IMR-90 (cell line): Measurements from ENCODE around the gene CHRNA3. TPM values are rescaled to one million over a fixed set of nuclear protein-coding genes. Genes with fewer than 3 reads are reported as not detected.

Source experiments
- ATAC-seq: fragments of 200-7000 bp; cut with Tn5 transposase; 2 replicates; pipeline ENCODE4 v1.9.1; 2020; ENCODE audit warnings: low read depth, mild to moderate bottlenecking, moderate library complexity
- BruUV-seq: library from RNA; stranded (reverse); fragments of 400-500 nt; replicated peaks from 2 replicates; lab custom pipeline; 2021; lab: Mats Ljungman, UMichigan
- CTCF ChIA-PET: fragments of 300-600 bp; formaldehyde crosslinking; extraction: SDS; loops from one replicate; lab custom pipeline; 2021; ENCODE audit warnings: antibody characterized with exemption; lab: Yijun Ruan, JAX
- POLR2A ChIA-PET: fragments of 300-600 bp; sonication (Branson Sonifier 250); formaldehyde crosslinking; loops from one replicate; lab custom pipeline; 2022; ENCODE audit warnings: antibody characterized with exemption; ENCODE audit not compliant: unreplicated experiment; lab: Charles Lee
- DNase-seq: peaks from one replicate; pipeline ENCODE4 v3.0.0; 2013
- H2AFZ ChIP-seq: replicated peaks from 2 replicates; pipeline ENCODE3; 2013; ENCODE audit warnings: low read length, mild to moderate bottlenecking; ENCODE audit not compliant: poor library complexity
- H2AK5ac ChIP-seq: 2 replicates; pipeline ENCODE4 v1.6.1; 2013; ENCODE audit warnings: low read depth, low read length, inconsistent platforms
- H2AK9ac ChIP-seq: replicated peaks from 2 replicates; pipeline ENCODE3; 2013; ENCODE audit warnings: mild to moderate bottlenecking, low read depth, low read length, moderate library complexity; ENCODE audit not compliant: poor library complexity
- H2BK120ac ChIP-seq: 2 replicates; pipeline ENCODE4 v1.6.1; 2013; ENCODE audit warnings: low read depth, low read length, inconsistent platforms
- H2BK15ac ChIP-seq: 3 replicates; pipeline ENCODE4 v1.6.1; 2013; ENCODE audit warnings: low read depth, low read length, inconsistent platforms
- H2BK20ac ChIP-seq: 2 replicates; pipeline ENCODE4 v1.6.1; 2013; ENCODE audit warnings: low read depth, mild to moderate bottlenecking, inconsistent platforms, low read length, moderate library complexity
- H2BK5ac ChIP-seq: 2 replicates; pipeline ENCODE4 v1.6.1; 2013; ENCODE audit warnings: mild to moderate bottlenecking, low read depth, low read length, inconsistent platforms; ENCODE audit not compliant: poor library complexity, severe bottlenecking
- H3K14ac ChIP-seq: replicated peaks from 2 replicates; pipeline ENCODE4 v1.6.1; 2013; ENCODE audit warnings: low read depth, low read length, inconsistent platforms
- H3K18ac ChIP-seq: 2 replicates; pipeline ENCODE4 v1.6.1; 2013; ENCODE audit warnings: low read depth, low read length, control low read depth
- H3K23ac ChIP-seq: 2 replicates; pipeline ENCODE4 v1.6.1; 2013; ENCODE audit warnings: low read depth, low read length, inconsistent platforms
- H3K27ac ChIP-seq: 2 replicates; pipeline ENCODE4 v1.5.1; 2013; ENCODE audit warnings: mild to moderate bottlenecking, control low read depth, low read length; ENCODE audit not compliant: insufficient read depth
- H3K27me3 ChIP-seq: 2 replicates; pipeline ENCODE4 v1.6.1; 2013; ENCODE audit warnings: low read length; ENCODE audit not compliant: control insufficient read depth, insufficient read depth
- H3K36me3 ChIP-seq: 2 replicates; pipeline ENCODE4 v1.6.1; 2013; ENCODE audit warnings: low read length, mixed read lengths; ENCODE audit not compliant: control insufficient read depth, insufficient read depth
- H3K4ac ChIP-seq: 2 replicates; pipeline ENCODE4 v1.6.1; 2013; ENCODE audit warnings: low read depth, low read length, inconsistent platforms
- H3K4me1 ChIP-seq: 2 replicates; pipeline ENCODE4 v1.6.1; 2013; ENCODE audit warnings: low read length, mixed read lengths; ENCODE audit not compliant: control insufficient read depth, insufficient read depth
- H3K4me2 ChIP-seq: 2 replicates; pipeline ENCODE4 v1.6.1; 2013; ENCODE audit warnings: low read depth, mild to moderate bottlenecking, control low read depth, low read length, moderate library complexity
- H3K4me3 ChIP-seq: 2 replicates; pipeline ENCODE4 v1.5.1; 2013; ENCODE audit warnings: low read depth, mild to moderate bottlenecking, control low read depth, low read length, moderate library complexity; ENCODE audit not compliant: insufficient read depth
- H3K56ac ChIP-seq: 2 replicates; pipeline ENCODE4 v1.6.1; 2013; ENCODE audit warnings: low read length, inconsistent platforms; ENCODE audit not compliant: insufficient read depth; ENCODE audit errors: extremely low read depth
- H3K79me1 ChIP-seq, 2 experiments: 2 replicates each; pipeline ENCODE4 v1.6.1; 2013; ENCODE audit warnings: low read length in 2 of 2, inconsistent platforms in 1 of 2, low read depth in 1 of 2
- H3K9ac ChIP-seq: 2 replicates; pipeline ENCODE4 v1.6.1; 2013; ENCODE audit warnings: low read depth, low read length, control low read depth
- H3K9me1 ChIP-seq: 2 replicates; pipeline ENCODE4 v1.6.1; 2013; ENCODE audit warnings: low read length, inconsistent platforms; ENCODE audit not compliant: insufficient read depth
- H3K9me3 ChIP-seq: 2 replicates; pipeline ENCODE4 v1.6.1; 2013; ENCODE audit warnings: low read length; ENCODE audit not compliant: control insufficient read depth, insufficient read depth
- H4K20me1 ChIP-seq: 2 replicates; pipeline ENCODE4 v1.6.1; 2013; ENCODE audit warnings: low read length, inconsistent platforms; ENCODE audit not compliant: insufficient read depth
- H4K5ac ChIP-seq: 2 replicates; pipeline ENCODE4 v1.6.1; 2013; ENCODE audit warnings: mild to moderate bottlenecking, low read depth, low read length, control low read depth
- H4K8ac ChIP-seq, 2 experiments: 2 replicates each; pipeline ENCODE4 v1.6.1; 2013; ENCODE audit warnings: low read depth in 2 of 2, low read length in 2 of 2, control low read depth in 1 of 2, inconsistent platforms in 1 of 2
- H4K91ac ChIP-seq: 2 replicates; pipeline ENCODE4 v1.6.1; 2013; ENCODE audit warnings: low read depth, low read length, inconsistent platforms; ENCODE audit not compliant: insufficient read depth
- BHLHE40 ChIP-seq: fragments of 150-350 bp; IDR thresholded peaks from 2 replicates; pipeline ENCODE4 v1.6.1; 2016; ENCODE audit warnings: mild to moderate bottlenecking, low read depth, low read length
- CEBPB ChIP-seq: IDR thresholded peaks from 2 replicates; pipeline ENCODE4 v1.6.1; 2012; ENCODE audit warnings: low read depth, low read length, improper control_type of control experiment
- CHD1 ChIP-seq: IDR thresholded peaks from 2 replicates; pipeline ENCODE4 v1.6.1; 2012; ENCODE audit warnings: low read depth, low read length, improper control_type of control experiment
- FOS ChIP-seq: fragments of 150-350 bp; IDR thresholded peaks from 2 replicates; pipeline ENCODE4 v1.6.1; 2016; ENCODE audit warnings: low read depth, low read length
- MAFK ChIP-seq: IDR thresholded peaks from 2 replicates; pipeline ENCODE4 v1.6.1; 2012; ENCODE audit warnings: low read depth, low read length, improper control_type of control experiment
- MAZ ChIP-seq: IDR thresholded peaks from 2 replicates; pipeline ENCODE4 v1.6.1; 2012; ENCODE audit warnings: low read depth, mild to moderate bottlenecking, low read length, improper control_type of control experiment, moderate library complexity, borderline replicate concordance
- MXI1 ChIP-seq: IDR thresholded peaks from 2 replicates; pipeline ENCODE4 v1.6.1; 2012; ENCODE audit warnings: low read depth, mild to moderate bottlenecking, low read length, moderate library complexity, borderline replicate concordance
- NFE2L2 ChIP-seq: fragments of 150-350 bp; IDR thresholded peaks from 2 replicates; pipeline ENCODE4 v1.6.1; 2016; ENCODE audit warnings: low read depth, mild to moderate bottlenecking, low read length
- POLR2A ChIP-seq: IDR thresholded peaks from 2 replicates; pipeline ENCODE4 v1.6.1; 2012; ENCODE audit warnings: mild to moderate bottlenecking, low read depth, low read length
- RAD21 ChIP-seq: IDR thresholded peaks from 2 replicates; pipeline ENCODE4 v1.6.1; 2012; ENCODE audit warnings: low read length, improper control_type of control experiment
- RCOR1 ChIP-seq: IDR thresholded peaks from 2 replicates; pipeline ENCODE4 v1.6.1; 2012; ENCODE audit warnings: mild to moderate bottlenecking, low read length, improper control_type of control experiment; ENCODE audit not compliant: insufficient replicate concordance
- RFX5 ChIP-seq: IDR thresholded peaks from 2 replicates; pipeline ENCODE4 v1.8.0; 2012; ENCODE audit warnings: low read depth, mild to moderate bottlenecking, low read length, moderate library complexity
- SMC3 ChIP-seq: fragments of 150-350 bp; IDR thresholded peaks from 2 replicates; pipeline ENCODE4 v1.6.1; 2016; ENCODE audit warnings: low read depth, mild to moderate bottlenecking, antibody characterized with exemption, low read length, moderate library complexity
- USF2 ChIP-seq: fragments of 150-350 bp; IDR thresholded peaks from 2 replicates; pipeline ENCODE4 v1.6.1; 2017; ENCODE audit warnings: mild to moderate bottlenecking, antibody characterized with exemption, low read length, low read depth
- WGBS, 2 experiments: methylation state at CpG; one replicate each; pipeline versions ENCODE4 v1.1.5 to v1.1.7; 2013; ENCODE audit warnings: missing lambda C conversion rate in 2 of 2; ENCODE audit not compliant: insufficient read length in 1 of 2; ENCODE audit errors: extremely low coverage in 2 of 2; 5-methylcytosine and 5-hydroxymethylcytosine counted together
- dilution Hi-C: fragments of 300-500 bp; cut with HindIII; formaldehyde crosslinking; loops from one replicate; pipeline ENCODE4 v1.14.3; 2018; ENCODE audit warnings: low sequenced_read_pairs; ENCODE audit not compliant: unreplicated experiment
- in situ Hi-C: fragments of 300-500 bp; cut with MboI; formaldehyde crosslinking; loops from 3 replicates; pipeline ENCODE4 v1.14.3; 2019; ENCODE audit warnings: low sequenced_read_pairs, inconsistent platforms, mixed read lengths
- intact Hi-C: fragments of 100-400 bp; cut with micrococcal nuclease; formaldehyde crosslinking; loops from 2 replicates; pipeline ENCODE4 v1.10.0; 2022
- polyA plus RNA-seq, 3 experiments: library from polyadenylated mRNA; depleted of rRNA; stranded (reverse); fragments of >200 nt; gene quantifications; 2 replicates each; pipeline ENCODE4 v1.2.3, GENCODE V29; 2012; ENCODE audit warnings: low replicate concordance in 1 of 3
- total RNA-seq: library from RNA; depleted of rRNA; stranded (reverse); fragments of >200 nt; gene quantifications from 2 replicates; pipeline ENCODE4 v1.2.3, GENCODE V29; 2012
- TF ChIP-seq, protein P1 (sequence below): conservative IDR thresholded peaks from 2 replicates; pipeline ENCODE4 v1.5.1; 2012; ENCODE audit warnings: mild to moderate bottlenecking, low read depth, low read length, improper control_type of control experiment
- TF ChIP-seq, protein P2 (sequence below): fragments of 150-350 bp; IDR thresholded peaks from 2 replicates; pipeline ENCODE4 v1.6.1; 2016; ENCODE audit warnings: low read depth, mild to moderate bottlenecking, low read length, moderate library complexity, borderline replicate concordance

Gene CHRNA3
- total and polyA plus RNA-seq, 2 of the 4 experiments (the other 2 are of a cell fraction) = not detected

DNA sequence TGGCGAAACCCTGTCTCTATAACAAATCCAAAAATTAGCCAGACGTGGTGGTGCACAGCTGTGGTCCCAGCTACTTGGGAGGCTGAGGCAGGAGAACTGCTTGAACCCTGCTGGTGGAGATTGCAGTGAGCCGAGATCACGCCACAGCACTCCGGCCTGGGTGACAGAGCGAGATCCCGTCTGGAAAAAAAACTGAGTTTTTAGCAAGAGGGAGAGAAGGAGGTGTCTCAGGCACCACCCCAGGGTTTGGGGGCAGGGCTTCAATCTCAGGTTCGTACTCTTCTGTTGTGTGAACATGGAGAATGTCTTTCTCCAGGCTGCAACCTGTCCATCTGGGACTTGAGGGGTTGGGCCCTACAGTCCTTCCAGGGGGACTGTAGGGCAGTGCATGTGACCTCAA, 2.7 kb downstream of the CHRNA3 start:
- no peak overlapping the region for H4K8ac ChIP-seq
- no peak overlapping the region for H2BK5ac ChIP-seq
- no peak overlapping the region for H2AFZ ChIP-seq
- H3K4me2 ChIP-seq = no peak overlapping the region
- H3K14ac ChIP-seq = no peak overlapping the region
- peaks cover 6% of the 10 kb centered on the region for H4K20me1 ChIP-seq
- intact Hi-C loops (loop anchor here (1.0 to 10.0 kb wide), 2 partner anchors 91 to 267 kb away; no protein-coding TSS in a partner anchor), in situ Hi-C loops (loop anchor here (5.0 kb wide), 1 partner anchor 89 kb away; no protein-coding TSS in a partner anchor), dilution Hi-C loops (no loop called here)
- ChIA-PET CTCF (interaction anchor here (0.6 kb wide), 1 partner anchor 1680 kb away, joined by 3 read pairs; no protein-coding TSS in a partner anchor), POLR2A (no interaction called here)
- no peak overlapping the region for H4K91ac ChIP-seq
- no peak overlapping the region for H4K5ac ChIP-seq
- H3K9me3 ChIP-seq = no peaks in the 10 kb centered on the region
- no peaks in the 10 kb centered on the region for H3K79me1 ChIP-seq
- no CpG with 5 or more reads among the region's 8 CpGs for WGBS, 2 experiments
- H3K4me1 ChIP-seq = no peaks in the 10 kb centered on the region
- TF ChIP-seq NFE2L2 = no peak
- TF ChIP-seq MXI1 = no peak
- no peak for TF ChIP-seq RFX5
- TF ChIP-seq MAZ = no peak
- TF ChIP-seq MAFK = no peak
- TF ChIP-seq USF2 = no peak
- TF ChIP-seq SMC3 = no peak
- TF ChIP-seq FOS = no peak
- TF ChIP-seq CHD1 = no peak
- TF ChIP-seq, protein P1, sequence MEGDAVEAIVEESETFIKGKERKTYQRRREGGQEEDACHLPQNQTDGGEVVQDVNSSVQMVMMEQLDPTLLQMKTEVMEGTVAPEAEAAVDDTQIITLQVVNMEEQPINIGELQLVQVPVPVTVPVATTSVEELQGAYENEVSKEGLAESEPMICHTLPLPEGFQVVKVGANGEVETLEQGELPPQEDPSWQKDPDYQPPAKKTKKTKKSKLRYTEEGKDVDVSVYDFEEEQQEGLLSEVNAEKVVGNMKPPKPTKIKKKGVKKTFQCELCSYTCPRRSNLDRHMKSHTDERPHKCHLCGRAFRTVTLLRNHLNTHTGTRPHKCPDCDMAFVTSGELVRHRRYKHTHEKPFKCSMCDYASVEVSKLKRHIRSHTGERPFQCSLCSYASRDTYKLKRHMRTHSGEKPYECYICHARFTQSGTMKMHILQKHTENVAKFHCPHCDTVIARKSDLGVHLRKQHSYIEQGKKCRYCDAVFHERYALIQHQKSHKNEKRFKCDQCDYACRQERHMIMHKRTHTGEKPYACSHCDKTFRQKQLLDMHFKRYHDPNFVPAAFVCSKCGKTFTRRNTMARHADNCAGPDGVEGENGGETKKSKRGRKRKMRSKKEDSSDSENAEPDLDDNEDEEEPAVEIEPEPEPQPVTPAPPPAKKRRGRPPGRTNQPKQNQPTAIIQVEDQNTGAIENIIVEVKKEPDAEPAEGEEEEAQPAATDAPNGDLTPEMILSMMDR = no peak
- TF ChIP-seq, protein P2, sequence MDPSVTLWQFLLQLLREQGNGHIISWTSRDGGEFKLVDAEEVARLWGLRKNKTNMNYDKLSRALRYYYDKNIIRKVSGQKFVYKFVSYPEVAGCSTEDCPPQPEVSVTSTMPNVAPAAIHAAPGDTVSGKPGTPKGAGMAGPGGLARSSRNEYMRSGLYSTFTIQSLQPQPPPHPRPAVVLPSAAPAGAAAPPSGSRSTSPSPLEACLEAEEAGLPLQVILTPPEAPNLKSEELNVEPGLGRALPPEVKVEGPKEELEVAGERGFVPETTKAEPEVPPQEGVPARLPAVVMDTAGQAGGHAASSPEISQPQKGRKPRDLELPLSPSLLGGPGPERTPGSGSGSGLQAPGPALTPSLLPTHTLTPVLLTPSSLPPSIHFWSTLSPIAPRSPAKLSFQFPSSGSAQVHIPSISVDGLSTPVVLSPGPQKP = no peak
- TF ChIP-seq RCOR1 = no peak
- no peak for TF ChIP-seq CEBPB
- TF ChIP-seq POLR2A = no peak
- no peak for TF ChIP-seq BHLHE40
- TF ChIP-seq RAD21 = no peak
- no peak overlapping the region for H3K18ac ChIP-seq
- DNase-seq = no peak
- no peaks in the 10 kb centered on the region for H3K36me3 ChIP-seq
- no peak overlapping the region for H2BK20ac ChIP-seq
- no peak overlapping the region for H2AK5ac ChIP-seq
- no peak overlapping the region for H2BK15ac ChIP-seq
- H3K9me1 ChIP-seq = no peaks in the 10 kb centered on the region
- H3K4ac ChIP-seq = no peak overlapping the region
- H3K4me3 ChIP-seq = no peak overlapping the region
- H2AK9ac ChIP-seq = no peak overlapping the region
- no peak overlapping the region for H3K9ac ChIP-seq
- H3K23ac ChIP-seq = no peak overlapping the region
- H3K27ac ChIP-seq = no peak overlapping the region
- H3K56ac ChIP-seq = no peak overlapping the region
- ATAC-seq = peak; percentile 9; the same call in 1 of the 2 replicates
- H2BK120ac ChIP-seq = no peak overlapping the region
- no TSS peak for BruUV-seq
- H3K27me3 ChIP-seq = peaks cover 37% of the 10 kb centered on the region
